ENCODE results near the gene TYSND1.

The TYSND1 gene

GRCh38 chr10:70178139-70178725 lies 31.7 kb upstream of the TYSND1 start:
- no peak for TF ChIP-seq CTCF (IDR thresholded peaks at IDR 0.05; ENCODE audit: insufficient read depth, low read length, missing control alignments)
- POLR2A ChIA-PET = no interaction called here
- no peak for DNase-seq (ENCODE audit: low read depth, low spot score)
- CTCF ChIA-PET = no interaction called here
- no peak overlapping the region for H3K4me3 ChIP-seq (ENCODE audit: low read depth, low read length)

- H3K4me3 ChIP-seq (ENCODE audit: low read depth, low read length) = no peak overlapping the region
- POLR2A ChIA-PET = no interaction called here
- no peak for TF ChIP-seq CTCF (IDR thresholded peaks at IDR 0.05; ENCODE audit: insufficient read depth, low read length, missing control alignments)
- CTCF ChIA-PET = interaction anchor here (1.3 kb wide), 1 partner anchor 14 kb away, joined by 4 read pairs; no protein-coding TSS in a partner anchor
- DNase-seq (ENCODE audit: low read depth, low spot score) = no peak
Measured at GRCh38 chr10:70176441-70176840, 29.9 kb upstream of the TYSND1 start.

GRCh38 chr10:70175516-70175915 lies 29.0 kb upstream of the TYSND1 start:
- ChIA-PET POLR2A (no interaction called here), CTCF (interaction anchor here (1.3 to 2.0 kb wide), 2 partner anchors 15 to 29 kb away, joined by 3 to 7 read pairs; partner anchors contain the start of gene TYSND1)
- DNase-seq (ENCODE audit: low read depth, low spot score) = no peak
- no peak overlapping the region for H3K4me3 ChIP-seq (ENCODE audit: low read depth, low read length)
- no peak for TF ChIP-seq CTCF (IDR thresholded peaks at IDR 0.05; ENCODE audit: insufficient read depth, low read length, missing control alignments)

GRCh38 chr10:70174058-70174741 lies 27.7 kb upstream of the TYSND1 start:
- POLR2A ChIA-PET = no interaction called here
- no peak for DNase-seq (ENCODE audit: low read depth, low spot score)

GRCh38 chr10:70169649-70170364 lies 23.3 kb upstream of the TYSND1 start:
- H3K4me3 ChIP-seq (ENCODE audit: low read depth, low read length) = peak overlapping the region; percentile 95
- no peak for DNase-seq (ENCODE audit: low read depth, low spot score)
- no peak for TF ChIP-seq CTCF (IDR thresholded peaks at IDR 0.05; ENCODE audit: insufficient read depth, low read length, missing control alignments)
- ChIA-PET CTCF (interaction anchor here (1.5 to 4.4 kb wide), 4 partner anchors 15 to 54 kb away, joined by 4 to 44 read pairs (median 11); partner anchors contain the start of gene TYSND1), POLR2A (interaction anchor here (0.6 to 2.2 kb wide), 12 partner anchors 9 to 212 kb away, joined by 3 to 18 read pairs (median 6); partner anchors contain the start of gene TYSND1)

More at GRCh38 chr10:70174058-70174741, 27.7 kb upstream of the TYSND1 start:
- no peak overlapping the region for H3K4me3 ChIP-seq (ENCODE audit: low read depth, low read length)
- CTCF ChIA-PET = interaction anchor here (2.0 kb wide), 1 partner anchor 28 kb away, joined by 7 read pairs; the partner anchor contains the start of gene TYSND1
- no peak for TF ChIP-seq CTCF (IDR thresholded peaks at IDR 0.05; ENCODE audit: insufficient read depth, low read length, missing control alignments)
